Karpas-422 (cell line): Measurements from ENCODE around the gene OPA3. TPM values are rescaled to one million over a fixed set of nuclear protein-coding genes. Genes with fewer than 3 reads are reported as not detected.
"Not testable (repeated sequence)": the region's sequence is repeated elsewhere in the genome, so short reads cannot be mapped to it uniquely, and the experiment has no call there.

Experiments used
- DNase-seq: peaks from one replicate; pipeline ENCODE4 v3.0.0-alpha.2; 2015
- H2AFZ ChIP-seq: fragments of 200-600 bp; sonication (generic); 2 replicates; pipeline ENCODE4 v1.6.1; 2014; ENCODE audit warnings: antibody characterized with exemption, low read length, mixed read lengths
- H3K27ac ChIP-seq: fragments of 200-600 bp; sonication (generic); 2 replicates; pipeline ENCODE4 v1.5.1; 2014; ENCODE audit warnings: mild to moderate bottlenecking, low read length, moderate library complexity
- H3K27me3 ChIP-seq: fragments of 200-600 bp; sonication (generic); 2 replicates; pipeline ENCODE4 v1.6.1; 2014; ENCODE audit warnings: low read length, mixed read lengths
- H3K36me3 ChIP-seq: fragments of 200-600 bp; sonication (generic); 2 replicates; pipeline ENCODE4 v1.6.1; 2014; ENCODE audit warnings: low read length, mixed read lengths; ENCODE audit not compliant: insufficient read depth
- H3K4me1 ChIP-seq: fragments of 200-600 bp; sonication (generic); 2 replicates; pipeline ENCODE4 v1.6.1; 2014; ENCODE audit warnings: mild to moderate bottlenecking, low read length, mixed read lengths
- H3K4me2 ChIP-seq: fragments of 200-600 bp; sonication (generic); 2 replicates; pipeline ENCODE4 v1.6.1; 2014; ENCODE audit warnings: low read length, low read depth, mild to moderate bottlenecking; ENCODE audit not compliant: poor library complexity, severe bottlenecking
- H3K4me3 ChIP-seq: fragments of 200-600 bp; sonication (generic); 2 replicates; pipeline ENCODE4 v1.5.1; 2014; ENCODE audit warnings: mild to moderate bottlenecking, antibody characterized with exemption, low read length, mixed read lengths
- H3K79me2 ChIP-seq: fragments of 200-600 bp; sonication (generic); 2 replicates; pipeline ENCODE4 v1.6.1; 2014; ENCODE audit warnings: mild to moderate bottlenecking, low read length, mixed read lengths
- H3K9ac ChIP-seq: fragments of 200-600 bp; sonication (generic); 2 replicates; pipeline ENCODE4 v1.6.0; 2014; ENCODE audit warnings: low read length
- H3K9me2 ChIP-seq: fragments of 200-600 bp; sonication (generic), shearing (Covaris generic); replicated peaks from 2 replicates; pipeline ENCODE4 v1.6.0; 2014; ENCODE audit warnings: mild to moderate bottlenecking, low read length, moderate library complexity; ENCODE audit not compliant: insufficient read depth
- H3K9me3 ChIP-seq: fragments of 300-700, 200-600 bp; sonication (generic); 2 replicates; pipeline ENCODE4 v1.6.1; 2014; ENCODE audit warnings: low read length, mixed read lengths
- H4K20me1 ChIP-seq: fragments of 200-600 bp; sonication (generic); 2 replicates; pipeline ENCODE4 v1.6.1; 2014; ENCODE audit warnings: mild to moderate bottlenecking, antibody characterized with exemption, low read length, low read depth; ENCODE audit not compliant: insufficient read depth
- total RNA-seq: library from RNA; depleted of rRNA; stranded (reverse); fragments of >200 nt; shearing (Covaris generic); gene quantifications from 2 replicates; pipeline ENCODE4 v1.2.3, GENCODE V29; 2014; ENCODE audit warnings: low replicate concordance

OPA3 gene
- total RNA-seq, 1 experiment from 2014 or later, result 4.7 TPM

GRCh38 chr19:45517238-45517637 is 67.4 kb downstream of the OPA3 start:
- no peak for DNase-seq
- no peak overlapping the region for H3K4me3 ChIP-seq
- H3K79me2 ChIP-seq, result peaks cover 37% of the 10 kb centered on the region
- H3K9me2 ChIP-seq, result no peaks in the 10 kb centered on the region
- no peak overlapping the region for H3K27ac ChIP-seq
- peaks cover 8% of the 10 kb centered on the region; the same call in 1 of the 2 replicates for H3K36me3 ChIP-seq
- H4K20me1 ChIP-seq, result 0 out of 2 replicates have a peak, but pooled peaks cover 2% of the 10 kb centered on the region
- H3K4me2 ChIP-seq, result no peak overlapping the region
- H3K27me3 ChIP-seq, result no peaks in the 10 kb centered on the region
- H3K9me3 ChIP-seq, result no peaks in the 10 kb centered on the region
- peaks cover 31% of the 10 kb centered on the region for H3K4me1 ChIP-seq
- H3K9ac ChIP-seq, result no peak overlapping the region
- no peak overlapping the region for H2AFZ ChIP-seq

GRCh38 chr19:45515807-45516401 is 68.7 kb downstream of the OPA3 start:
- 0 out of 2 replicates have a peak, but pooled peaks cover 2% of the 10 kb centered on the region for H4K20me1 ChIP-seq
- no peaks in the 10 kb centered on the region for H3K27me3 ChIP-seq
- no peak overlapping the region for H3K4me2 ChIP-seq
- H3K9me3 ChIP-seq, result no peaks in the 10 kb centered on the region
- H3K79me2 ChIP-seq, result peaks cover 51% of the 10 kb centered on the region
- H2AFZ ChIP-seq, result no peak overlapping the region
- no peak overlapping the region for H3K4me3 ChIP-seq
- H3K36me3 ChIP-seq, result peaks cover 8% of the 10 kb centered on the region; the same call in 1 of the 2 replicates
- DNase-seq, result no peak
- H3K9me2 ChIP-seq, result no peaks in the 10 kb centered on the region
- peak overlapping the region; percentile 74 for H3K27ac ChIP-seq
- H3K9ac ChIP-seq, result no peak overlapping the region
- peaks cover 37% of the 10 kb centered on the region for H3K4me1 ChIP-seq

GRCh38 chr19:45515081-45515624 is 69.4 kb downstream of the OPA3 start:
- H3K27me3 ChIP-seq, result no peaks in the 10 kb centered on the region
- peak overlapping the region; percentile 31; the same call in 1 of the 2 replicates for H3K4me3 ChIP-seq
- DNase-seq, result peak; percentile 84
- peaks cover 37% of the 10 kb centered on the region for H3K4me1 ChIP-seq
- H3K9ac ChIP-seq, result peak overlapping the region; percentile 51
- H4K20me1 ChIP-seq, result 0 out of 2 replicates have a peak, but pooled peaks cover 2% of the 10 kb centered on the region
- no peak overlapping the region for H2AFZ ChIP-seq
- peaks cover 8% of the 10 kb centered on the region; the same call in 1 of the 2 replicates for H3K36me3 ChIP-seq
- H3K9me3 ChIP-seq, result no peaks in the 10 kb centered on the region
- peak overlapping the region; percentile 60 for H3K4me2 ChIP-seq
- H3K27ac ChIP-seq, result peak overlapping the region; percentile 74
- peaks cover 58% of the 10 kb centered on the region for H3K79me2 ChIP-seq
- H3K9me2 ChIP-seq, result no peaks in the 10 kb centered on the region

GRCh38 chr19:45514376-45515051 is 70.1 kb downstream of the OPA3 start:
- Histone ChIP-seq H3K79me2 (peaks cover 65% of the 10 kb centered on the region), H4K20me1 (0 out of 2 replicates have a peak, but pooled peaks cover 2% of the 10 kb centered on the region), H3K4me1 (peaks cover 43% of the 10 kb centered on the region), H3K9me3 (no peaks in the 10 kb centered on the region), H3K9ac (peak overlapping the region; percentile 51), H3K4me2 (peak overlapping the region; percentile 60), H3K4me3 (peak overlapping the region; percentile 31; the same call in 1 of the 2 replicates), H3K27ac (peak overlapping the region; percentile 74), H3K9me2 (no peaks in the 10 kb centered on the region), H3K27me3 (no peaks in the 10 kb centered on the region), H2AFZ (no peak overlapping the region), H3K36me3 (peaks cover 8% of the 10 kb centered on the region; the same call in 1 of the 2 replicates)
- DNase-seq, result no peak

- H3K9ac ChIP-seq, result no peak overlapping the region
- peaks cover 80% of the 10 kb centered on the region for H3K79me2 ChIP-seq
- peak overlapping the region; percentile 74; the same call in 1 of the 2 replicates for H3K27ac ChIP-seq
- H3K4me1 ChIP-seq, result peaks cover 52% of the 10 kb centered on the region
- no peaks in the 10 kb centered on the region for H3K27me3 ChIP-seq
- H2AFZ ChIP-seq, result no peak overlapping the region
- no peaks in the 10 kb centered on the region for H3K9me3 ChIP-seq
- H3K4me2 ChIP-seq, result no peak overlapping the region
- H3K4me3 ChIP-seq, result no peak overlapping the region
- H4K20me1 ChIP-seq, result peaks cover 6% of the 10 kb centered on the region; the same call in 1 of the 2 replicates
- H3K36me3 ChIP-seq, result peaks cover 2% of the 10 kb centered on the region; the same call in 1 of the 2 replicates
- no peak for DNase-seq
- no peaks in the 10 kb centered on the region for H3K9me2 ChIP-seq
Measured at GRCh38 chr19:45512881-45513483, 71.6 kb downstream of the OPA3 start.

GRCh38 chr19:45511074-45511473 is 73.5 kb downstream of the OPA3 start:
- Histone ChIP-seq H3K4me2 (no peak overlapping the region), H3K79me2 (peaks cover 85% of the 10 kb centered on the region), H3K9ac (no peak overlapping the region), H2AFZ (no peak overlapping the region), H3K27me3 (no peaks in the 10 kb centered on the region), H3K9me2 (no peaks in the 10 kb centered on the region), H3K27ac (no peak overlapping the region), H3K9me3 (no peaks in the 10 kb centered on the region), H4K20me1 (peaks cover 6% of the 10 kb centered on the region; the same call in 1 of the 2 replicates), H3K4me1 (peaks cover 58% of the 10 kb centered on the region), H3K4me3 (no peak overlapping the region), H3K36me3 (no peaks in the 10 kb centered on the region)
- no peak for DNase-seq

GRCh38 chr19:45510352-45510751 is 74.2 kb downstream of the OPA3 start:
- peaks cover 61% of the 10 kb centered on the region for H3K4me1 ChIP-seq
- H3K27ac ChIP-seq, H3K9me2 ChIP-seq, H3K9ac ChIP-seq, H3K27me3 ChIP-seq, H2AFZ ChIP-seq, H3K4me3 ChIP-seq, H3K36me3 ChIP-seq, H4K20me1 ChIP-seq, H3K4me2 ChIP-seq, DNase-seq, H3K9me3 ChIP-seq: not testable (repeated sequence)
- H3K79me2 ChIP-seq, result peaks cover 78% of the 10 kb centered on the region

- peak overlapping the region; percentile 96 for H3K9ac ChIP-seq
- H4K20me1 ChIP-seq, result peaks cover 5% of the 10 kb centered on the region; the same call in 1 of the 2 replicates
- peaks cover 54% of the 10 kb centered on the region for H3K4me1 ChIP-seq
Measured at GRCh38 chr19:45509692-45510015, 74.9 kb downstream of the OPA3 start.

More at GRCh38 chr19:45509692-45510015, 74.9 kb downstream of the OPA3 start:
- Histone ChIP-seq H3K79me2 (peaks cover 72% of the 10 kb centered on the region), H3K27me3 (no peaks in the 10 kb centered on the region), H3K4me2 (peak overlapping the region; percentile 80), H3K36me3 (no peaks in the 10 kb centered on the region), H3K4me3 (peak overlapping the region; percentile 99), H3K9me2 (no peaks in the 10 kb centered on the region), H3K27ac (peak overlapping the region; percentile 87), H2AFZ (no peak overlapping the region), H3K9me3 (no peaks in the 10 kb centered on the region)
- no peak for DNase-seq
